Pons (tissue), 1 donor: ENCODE results near the gene C4BPA.

Experiments
- DNase-seq: peaks from one replicate; pipeline ENCODE4 v3.0.0-alpha.2; 2016; ENCODE audit warnings: low spot score

Gene C4BPA

DNA sequence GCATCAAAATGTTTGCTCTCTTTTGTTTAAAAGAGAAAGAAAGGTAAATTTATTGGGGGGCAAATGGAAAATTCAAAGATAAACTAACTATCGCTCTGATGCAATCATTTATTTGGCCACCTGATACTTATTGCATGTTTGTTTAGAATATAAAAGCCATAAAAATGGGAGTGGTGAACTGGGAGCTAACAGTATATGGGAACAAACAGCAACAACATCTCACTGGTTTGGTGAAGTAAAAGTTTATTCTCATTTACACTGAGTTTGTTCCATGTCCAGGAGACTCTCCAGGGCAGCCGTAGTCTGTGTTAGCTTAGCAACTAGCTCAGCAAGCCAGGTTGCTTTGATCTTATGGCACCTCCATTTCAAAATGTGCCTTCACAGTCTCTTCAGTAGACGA, 20.4 kb downstream of the C4BPA start:
- DNase-seq: no peak

DNA sequence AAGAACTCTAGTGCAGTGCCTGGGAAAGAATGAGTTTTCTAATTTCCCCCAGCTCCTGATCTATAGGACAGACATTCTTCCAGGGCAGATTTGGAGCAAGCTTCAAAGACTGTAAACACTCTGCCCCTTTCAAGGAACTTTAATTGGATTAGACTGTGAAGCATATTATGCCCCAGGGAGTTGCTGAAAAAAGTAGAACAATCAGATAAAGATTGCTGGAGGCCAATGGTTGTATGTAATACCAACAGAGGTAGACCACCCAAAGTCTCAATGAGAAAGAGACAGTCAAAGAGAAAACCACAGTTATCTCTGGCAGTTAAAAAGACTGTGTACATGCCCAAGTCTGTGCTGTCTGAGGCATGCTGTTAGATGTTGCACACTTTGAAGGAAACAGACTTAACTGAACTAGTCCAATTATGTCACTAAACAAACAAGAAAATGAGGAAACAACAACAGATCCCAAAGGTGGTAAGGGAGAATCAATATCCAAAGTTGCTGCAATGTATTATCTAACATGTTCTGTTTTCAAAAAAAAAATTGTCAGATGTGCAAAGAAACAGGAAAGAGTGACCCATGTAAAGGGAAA, 24.4 kb downstream of the C4BPA start:
- no peak for DNase-seq

DNA sequence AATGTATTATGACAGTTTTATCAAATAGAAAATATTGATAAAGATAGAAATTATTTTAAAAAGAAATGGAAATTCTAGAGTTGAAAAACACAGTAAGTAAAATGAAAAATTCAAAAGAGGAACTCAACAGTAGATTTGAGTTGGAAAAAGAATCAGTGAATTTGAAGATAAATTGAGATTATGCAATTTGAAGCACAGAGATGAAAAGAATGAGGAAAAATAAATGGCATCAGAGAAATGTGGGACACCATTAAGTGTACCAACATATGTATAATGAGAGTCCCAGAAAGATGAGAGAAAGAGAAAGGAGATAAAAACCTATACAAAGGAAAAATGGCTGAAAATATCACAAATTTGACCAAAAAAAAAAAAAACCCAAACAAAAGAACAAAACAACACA, 25.0 kb downstream of the C4BPA start:
- no peak for DNase-seq

DNA sequence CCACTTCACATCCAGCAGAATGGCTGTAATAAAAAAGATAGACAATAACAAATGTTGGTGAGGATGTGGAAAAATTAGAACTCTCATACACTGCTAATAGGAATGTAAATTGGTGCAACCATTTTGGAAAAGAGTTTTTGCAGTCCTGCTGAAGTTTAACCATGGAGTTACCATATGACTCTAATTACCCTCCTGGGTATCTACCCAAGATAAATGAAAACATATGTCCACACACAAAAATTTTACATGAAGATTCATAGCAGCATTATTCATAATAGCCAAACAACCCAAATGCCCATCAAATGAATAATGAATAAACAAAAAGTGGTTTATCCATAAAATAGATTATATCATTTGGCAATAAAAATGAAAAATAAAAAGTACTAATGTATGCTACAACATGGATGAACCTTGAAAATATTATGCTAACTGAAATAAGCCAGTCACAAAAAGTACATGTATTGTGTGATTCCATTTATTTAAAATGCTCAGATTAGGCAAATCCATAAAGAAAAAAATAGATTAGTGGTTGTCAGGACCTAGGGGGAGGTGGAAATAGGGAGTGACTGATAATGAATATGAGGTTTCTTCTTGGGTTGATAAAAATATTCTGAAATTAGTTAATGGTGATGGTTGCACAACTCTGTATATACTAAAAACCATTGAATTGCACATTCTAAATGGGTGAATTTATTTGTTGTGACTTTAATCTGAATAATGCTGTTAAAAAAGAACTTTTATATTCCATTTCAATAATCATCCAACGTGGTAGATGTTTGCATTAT, 26.4 kb downstream of the C4BPA start:
- no peak for DNase-seq

DNA sequence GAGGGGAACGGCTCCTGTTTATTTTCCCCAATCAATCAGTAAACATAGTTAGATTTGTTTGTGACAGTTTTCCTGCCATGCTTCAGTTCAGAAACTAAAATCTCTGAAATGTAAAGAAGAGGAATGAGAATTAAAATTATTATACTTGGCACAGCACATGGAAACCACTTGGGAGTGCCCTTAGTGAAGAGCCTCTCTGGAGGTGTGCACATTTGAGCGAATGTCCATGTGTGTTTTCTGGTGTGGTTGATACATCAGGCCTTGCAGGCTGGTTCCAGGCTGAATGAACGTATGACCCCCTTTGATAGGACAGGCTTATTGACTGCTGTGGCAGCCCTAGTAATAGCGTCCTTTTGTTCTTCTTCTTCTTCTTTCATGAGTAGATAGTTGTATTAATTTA, 27.1 kb downstream of the C4BPA start:
- no peak for DNase-seq

DNA sequence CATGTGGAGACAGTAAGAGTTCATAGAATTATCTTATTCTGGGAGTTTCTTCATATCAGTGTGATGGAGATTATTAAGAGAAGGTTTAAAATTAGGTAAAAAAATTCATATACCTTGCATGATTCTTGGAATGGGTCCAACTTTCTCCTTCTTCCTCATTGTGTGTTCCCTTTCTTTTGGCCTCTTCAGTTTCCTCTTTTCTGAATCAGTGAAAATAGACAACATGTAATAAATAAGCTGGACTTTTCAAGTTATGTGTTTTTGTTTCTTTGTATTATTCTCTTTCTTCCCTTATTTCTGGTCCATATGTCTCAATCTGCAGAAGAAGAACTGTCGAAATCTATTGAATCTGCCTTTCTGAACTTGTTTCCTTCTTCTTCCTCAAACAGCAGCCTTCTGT, 30.5 kb downstream of the C4BPA start:
- DNase-seq: peak; percentile 22

DNA sequence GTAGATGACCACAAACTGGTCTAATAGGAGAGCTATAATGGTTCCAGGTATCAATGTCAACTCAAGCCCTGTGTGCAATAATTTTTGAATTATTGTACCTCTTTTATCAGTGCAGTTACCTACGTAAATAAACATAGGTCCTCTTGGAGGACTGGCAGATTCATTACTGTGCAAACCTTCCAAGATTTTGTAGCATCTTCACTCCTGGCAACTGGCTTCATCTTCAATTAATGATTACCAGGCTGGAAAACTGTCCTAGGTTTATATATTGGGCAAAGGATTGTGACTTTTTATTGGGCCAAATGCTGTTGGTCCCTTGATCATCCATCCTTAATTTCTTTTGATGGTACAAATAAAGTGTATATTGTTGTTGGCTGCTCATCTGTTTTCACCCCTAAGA, 35.6 kb downstream of the C4BPA start:
- DNase-seq: no peak

DNA sequence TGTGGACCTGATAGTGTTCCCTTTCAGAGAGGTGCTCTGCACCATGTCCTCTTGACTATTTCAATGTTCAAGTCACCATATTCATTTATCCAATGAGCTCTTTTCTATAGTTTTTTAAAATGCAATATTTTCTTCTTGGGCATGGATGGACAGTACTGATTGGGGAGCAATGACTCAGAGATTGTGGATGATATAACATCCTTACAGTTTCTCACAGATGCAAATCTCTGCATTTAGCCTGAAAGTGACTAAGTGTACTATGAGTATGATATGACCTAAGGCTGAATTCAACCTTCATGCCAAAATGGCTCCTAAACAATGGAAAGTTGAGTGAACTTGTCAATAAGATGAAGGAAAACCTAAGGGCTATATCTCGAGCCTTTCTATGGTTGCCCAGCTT, 36.5 kb downstream of the C4BPA start:
- no peak for DNase-seq

DNA sequence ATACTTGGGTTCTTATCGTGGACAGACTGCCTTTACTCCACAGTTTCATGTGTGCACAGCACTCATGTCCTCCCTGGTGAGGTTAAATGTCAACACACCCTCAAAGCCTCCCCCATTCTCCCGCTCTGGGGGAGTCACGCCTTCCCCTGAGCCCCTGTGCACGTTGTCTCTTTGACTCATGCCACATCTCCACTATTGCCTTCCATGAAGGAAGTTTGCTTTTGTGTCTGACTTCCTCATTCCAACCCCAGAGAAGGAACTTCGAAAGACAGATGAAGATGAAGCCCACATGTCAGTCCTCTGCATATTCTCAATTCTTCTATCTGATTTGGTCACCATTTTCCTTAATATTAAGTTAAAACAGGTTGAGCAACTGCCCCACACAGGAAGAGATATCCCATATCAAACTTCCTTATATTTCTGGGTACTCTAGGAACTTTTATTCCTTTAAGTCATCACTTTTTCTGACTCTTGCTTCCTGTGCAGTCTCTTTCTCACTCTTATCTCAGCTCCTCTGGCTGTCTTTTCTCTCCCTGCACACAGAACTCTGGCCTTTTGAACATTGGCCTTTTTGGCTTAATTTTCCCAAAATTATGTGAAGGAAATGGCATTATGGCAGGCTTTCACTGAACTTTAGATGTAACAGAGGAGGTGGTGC, 41.5 kb downstream of the C4BPA start:
- peak; percentile 19 for DNase-seq

DNA sequence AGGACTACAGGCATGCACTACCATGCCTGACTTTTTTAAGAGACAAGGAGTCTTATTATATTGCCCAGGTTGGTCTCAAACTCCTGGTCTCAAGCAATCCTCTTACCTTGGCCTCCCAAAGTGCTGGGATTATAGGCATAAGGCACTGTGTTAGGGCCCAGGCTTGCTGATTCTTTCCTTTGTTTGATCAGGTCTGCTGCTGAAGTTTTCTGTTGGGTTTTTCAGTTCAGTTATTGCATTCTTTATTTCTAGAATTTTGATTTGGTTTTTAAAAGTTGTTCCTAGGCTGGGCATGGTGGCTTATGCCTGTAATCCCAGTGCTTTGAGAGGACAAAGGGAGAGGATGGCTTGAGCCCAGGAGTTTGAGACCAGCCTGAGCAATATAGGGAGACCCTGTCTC, 47.9 kb downstream of the C4BPA start:
- DNase-seq: no peak

DNA sequence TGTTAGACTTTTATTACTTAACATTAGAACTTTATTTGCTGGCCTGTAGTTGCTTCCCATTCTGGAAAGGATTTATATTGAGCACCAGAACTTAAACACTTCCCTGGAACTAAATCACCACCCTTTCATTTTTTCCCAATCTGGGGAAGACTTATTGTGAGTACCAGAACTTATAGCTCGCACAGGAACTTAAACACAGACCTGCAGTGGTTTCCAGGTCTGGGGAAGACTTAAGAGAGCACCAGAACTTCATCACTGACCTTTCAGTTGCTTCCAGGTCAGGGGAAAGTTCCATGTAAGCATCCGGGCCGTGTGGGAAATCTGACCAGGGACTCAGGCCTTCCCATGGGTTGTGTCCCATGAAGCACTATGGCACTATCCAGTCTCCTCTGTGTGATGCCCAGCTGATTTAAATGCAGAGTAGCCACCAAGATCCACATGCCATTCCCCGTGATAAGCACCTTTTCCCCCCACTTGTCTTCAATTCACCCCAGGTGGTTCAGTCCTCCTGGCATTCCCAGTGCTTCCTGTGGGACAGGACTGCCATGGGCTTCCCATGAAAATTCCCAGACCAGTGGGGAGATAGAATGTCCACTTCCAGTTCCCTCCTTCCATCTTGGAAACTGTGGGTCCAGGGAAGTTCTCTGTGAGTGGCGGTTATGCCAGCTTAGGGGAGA, 48.9 kb downstream of the C4BPA start:
- no peak for DNase-seq

DNA sequence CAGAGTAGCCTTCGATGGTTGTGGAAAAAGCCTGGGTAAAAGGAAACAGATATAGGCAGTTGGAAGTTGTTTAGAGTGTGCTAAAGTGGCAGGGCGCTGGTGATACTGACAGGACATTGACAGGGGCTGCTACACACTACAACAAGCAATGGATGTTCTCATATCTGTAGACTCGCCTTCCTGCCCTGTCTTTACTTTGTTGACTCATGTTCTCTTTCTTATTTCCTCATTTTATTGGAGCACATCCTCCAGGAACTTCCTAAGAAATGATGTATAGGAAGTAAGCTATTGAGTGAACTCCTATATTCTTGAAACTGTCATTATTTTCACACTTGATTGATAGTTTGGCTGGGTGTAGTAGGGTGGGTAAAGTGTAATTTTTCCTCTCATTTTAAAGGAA, 51.0 kb downstream of the C4BPA start:
- no peak for DNase-seq

DNA sequence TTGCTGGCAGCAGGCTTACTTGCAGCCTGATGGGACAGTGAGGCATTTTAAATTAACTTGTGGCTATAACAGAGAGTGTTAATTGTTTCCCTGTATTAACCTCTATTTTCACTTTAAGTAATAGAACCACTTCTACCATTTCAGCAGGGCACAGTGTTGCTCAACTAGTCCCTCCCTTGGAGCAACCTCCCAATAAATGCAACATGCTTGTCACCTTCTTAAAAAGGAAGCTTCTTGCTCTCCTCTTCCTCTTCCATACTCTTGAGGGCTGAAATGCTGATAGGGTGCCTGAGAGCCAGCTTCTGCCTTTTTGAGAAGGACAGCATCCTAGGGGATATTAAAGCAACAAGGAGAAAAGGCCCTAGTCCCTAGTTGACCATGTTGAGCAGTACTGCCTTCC, 52.1 kb downstream of the C4BPA start:
- no peak for DNase-seq

DNA sequence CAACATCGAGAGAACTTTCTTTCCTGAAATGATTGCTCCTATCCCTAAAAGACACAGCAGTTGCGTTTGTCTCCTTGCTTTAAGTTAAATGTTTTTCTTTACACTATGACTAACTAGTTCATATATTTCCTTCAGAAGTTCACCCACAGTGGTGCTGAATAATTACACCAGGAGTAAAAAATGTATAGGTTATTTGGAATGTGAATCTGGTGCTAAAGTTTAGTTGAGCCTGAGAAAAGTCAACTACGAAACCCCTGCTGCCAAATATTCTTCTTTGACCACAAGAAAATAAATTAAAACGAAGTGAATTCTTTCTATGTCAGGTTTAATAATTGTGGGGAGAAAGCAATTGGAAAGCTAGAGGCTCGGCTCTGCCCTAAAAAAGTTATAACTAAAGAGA, 52.8 kb downstream of the C4BPA start:
- no peak for DNase-seq

DNA sequence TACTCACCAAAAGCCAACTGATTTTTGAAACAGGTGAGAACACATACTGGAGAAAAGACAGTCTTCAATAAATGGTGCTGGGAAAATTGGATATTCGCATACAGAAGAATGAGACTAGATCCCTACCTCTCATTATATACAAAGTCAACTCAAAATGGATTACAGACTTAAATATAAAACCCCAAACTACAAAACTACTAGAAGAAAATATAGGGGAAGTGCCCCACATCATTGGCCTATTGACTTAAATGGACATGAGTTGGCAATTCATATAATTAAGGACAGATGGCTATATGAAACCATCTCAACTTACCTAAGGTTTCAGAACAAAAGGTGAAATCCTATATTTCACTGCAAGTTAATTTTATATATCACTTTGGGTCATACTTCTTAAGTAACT, 60.1 kb downstream of the C4BPA start:
- DNase-seq: no peak

DNA sequence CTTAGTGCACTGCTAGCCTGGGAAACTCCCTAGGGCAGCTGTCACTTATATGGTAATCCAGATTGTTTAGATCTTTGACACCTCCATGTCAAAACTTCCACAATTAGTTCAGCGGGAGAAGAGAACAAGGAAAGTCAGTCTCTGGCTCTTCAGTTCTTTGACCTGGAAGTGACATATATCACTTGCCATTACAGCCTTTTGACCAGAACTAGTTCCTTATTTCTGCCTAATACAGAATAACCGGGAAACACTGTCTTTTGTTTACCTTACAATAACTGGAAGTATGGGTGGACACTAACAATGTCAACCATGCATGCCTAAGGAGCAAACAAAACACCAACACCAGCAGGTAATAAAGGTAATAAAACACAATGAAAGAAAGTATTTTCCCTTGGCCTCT, 68.3 kb downstream of the C4BPA start:
- no peak for DNase-seq

DNA sequence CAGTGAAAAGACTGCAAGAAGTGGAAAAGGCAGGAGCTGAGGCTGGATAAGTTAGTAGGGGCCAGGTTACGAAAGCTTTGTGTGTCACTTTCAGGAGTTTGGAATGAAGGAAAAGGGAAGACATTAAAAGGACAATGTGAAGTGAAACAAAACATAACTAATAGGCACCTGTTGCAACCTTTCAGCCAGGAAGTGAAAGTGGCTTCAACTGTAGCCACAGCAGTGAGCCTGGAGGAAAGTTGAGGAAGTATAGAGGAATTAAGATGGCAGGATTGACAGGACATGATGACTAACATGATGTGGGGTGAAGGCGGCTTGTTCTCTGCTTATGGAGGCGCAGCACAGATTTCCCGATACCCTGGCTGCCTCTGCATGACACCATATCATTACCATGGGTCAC, 68.9 kb downstream of the C4BPA start:
- no peak for DNase-seq

DNA sequence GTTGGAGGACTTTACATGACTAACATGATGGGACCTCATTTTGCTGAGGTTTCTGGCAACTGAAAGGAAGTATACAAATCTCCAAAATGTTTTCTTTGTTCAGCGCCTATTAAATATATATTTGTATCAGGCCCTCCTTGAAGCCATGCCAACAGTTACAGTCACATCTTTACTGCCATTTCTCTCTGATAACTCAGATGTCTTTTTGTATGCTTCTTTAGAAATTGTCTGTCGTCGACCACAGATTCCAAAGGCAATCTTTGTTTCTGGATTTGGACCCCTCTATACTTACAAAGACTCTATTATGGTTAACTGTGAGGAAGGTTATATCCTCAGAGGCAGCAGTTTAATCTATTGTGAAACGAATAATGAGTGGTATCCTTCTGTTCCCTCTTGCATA, 69.4 kb downstream of the C4BPA start:
- no peak for DNase-seq

DNA sequence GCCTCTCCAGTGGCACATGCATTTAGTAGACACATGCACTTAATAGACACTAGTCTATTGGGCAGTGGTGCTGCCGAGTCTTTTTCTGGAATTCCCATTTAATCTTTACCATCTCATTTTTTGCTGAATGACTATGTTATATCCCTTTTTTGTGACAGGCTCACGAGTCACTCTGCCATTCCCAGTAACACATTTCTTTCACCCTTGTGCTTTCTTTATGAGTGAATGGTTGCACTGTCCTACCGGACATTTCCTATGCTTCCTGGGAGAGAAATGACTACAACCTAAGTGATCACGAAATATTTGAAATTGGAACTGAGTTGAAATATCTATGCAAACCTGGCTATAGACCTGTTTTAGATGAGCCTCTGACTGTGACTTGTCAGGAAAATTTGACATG, 70.9 kb downstream of the C4BPA start:
- no peak for DNase-seq

DNA sequence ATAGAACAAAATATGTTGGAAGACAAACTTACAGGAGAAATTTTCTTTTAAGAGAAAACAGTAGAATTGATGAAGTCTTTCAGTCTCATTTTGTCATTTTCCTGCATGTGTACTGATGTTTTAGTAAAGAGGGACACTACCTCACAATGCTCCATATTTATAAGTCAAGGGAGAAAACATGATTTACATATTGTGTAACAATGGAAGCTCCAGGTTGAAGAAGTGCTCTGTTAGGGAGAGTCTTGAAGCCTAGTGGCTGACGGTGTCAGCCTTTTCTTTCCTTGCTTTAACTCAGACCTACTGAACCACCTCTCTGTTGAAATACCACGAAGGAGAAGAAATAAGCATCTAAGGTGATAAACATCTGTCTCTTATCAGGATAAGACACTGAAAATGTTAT, 75.0 kb downstream of the C4BPA start:
- no peak for DNase-seq

DNA sequence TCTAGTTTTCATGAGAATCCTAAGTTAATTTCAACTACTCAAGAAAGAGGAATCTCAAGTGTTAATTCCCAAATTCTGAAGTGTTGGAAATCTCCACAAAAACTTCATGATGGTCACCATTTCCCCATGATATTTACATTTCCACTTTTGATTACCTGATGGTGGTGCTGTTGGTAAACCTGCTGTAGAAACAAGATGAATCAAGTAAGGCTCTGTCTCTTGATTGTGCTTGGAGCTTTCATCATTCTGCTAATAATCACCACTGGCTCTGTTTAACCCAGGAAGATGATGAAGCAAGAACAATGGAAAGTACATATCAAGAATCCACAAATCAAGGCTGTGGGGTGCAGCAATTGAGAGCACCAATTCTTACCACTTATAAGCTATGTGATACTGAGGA, 77.8 kb downstream of the C4BPA start:
- DNase-seq: no peak

DNA sequence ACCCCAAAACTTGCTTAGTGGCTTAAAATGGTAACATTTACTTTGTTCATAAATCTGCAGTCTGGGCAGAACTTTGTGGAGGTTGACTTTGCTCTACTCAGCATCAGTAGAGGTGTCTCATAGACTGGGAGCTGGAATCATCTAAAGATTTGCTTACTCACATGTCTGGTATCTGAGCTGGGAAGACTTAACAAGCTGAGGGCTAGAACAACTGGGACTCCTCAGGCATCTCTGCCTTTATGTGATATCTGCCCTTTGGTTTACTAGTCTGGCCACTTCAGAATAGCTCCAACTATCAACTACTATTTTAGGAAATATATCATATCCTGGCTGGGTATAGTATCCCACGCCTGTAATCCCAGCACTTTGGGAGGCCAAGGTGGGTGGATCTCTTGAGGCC, 82.5 kb downstream of the C4BPA start:
- no peak for DNase-seq

DNA sequence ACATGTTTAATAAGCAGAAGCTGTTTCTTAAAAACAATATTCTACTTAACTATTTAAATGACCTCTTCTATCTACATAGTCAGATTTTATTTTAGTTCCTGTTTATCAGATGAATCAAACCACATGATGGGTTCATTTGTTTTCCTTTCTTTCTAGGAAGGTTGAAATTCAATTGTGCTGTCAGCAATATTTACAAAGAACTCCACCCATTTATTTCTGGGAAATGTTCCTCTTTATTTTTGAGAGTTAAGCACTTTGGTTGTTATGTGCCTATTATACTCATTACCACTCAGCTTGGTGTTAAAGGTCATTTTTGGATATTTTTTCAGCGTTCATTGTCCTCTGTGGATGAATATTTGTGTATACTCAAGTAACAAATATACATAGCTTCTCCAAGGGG, 84.9 kb downstream of the C4BPA start:
- DNase-seq: no peak
